Calu3 (cell line): ENCODE data around the gene ZNF417. TPM values are rescaled to one million over a fixed set of nuclear protein-coding genes. Genes with fewer than 3 reads are reported as not detected.
"Not testable (repeated sequence)": the region's sequence is repeated elsewhere in the genome, so short reads cannot be mapped to it uniquely, and the experiment has no call there.

Source experiments
- BruUV-seq: library from RNA; stranded (reverse); fragments of 400-500 nt; replicated peaks from 2 replicates; lab custom pipeline; 2021; lab: Mats Ljungman, UMichigan
- CTCF ChIA-PET: fragments of 300-600 bp; sonication (Branson Sonifier 250); formaldehyde crosslinking; loops from one replicate; lab custom pipeline; 2022; ENCODE audit warnings: antibody characterized with exemption; lab: Charles Lee
- DNase-seq: peaks from one replicate; pipeline ENCODE4 v3.0.0; 2022
- H3K27ac Mint-ChIP-seq: one replicate; pipeline ENCODE4 v1.8.0; 2022; ENCODE audit warnings: mixed read lengths; ENCODE audit not compliant: unreplicated experiment
- H3K27me3 Mint-ChIP-seq: one replicate; pipeline ENCODE4 v1.8.0; 2022; ENCODE audit warnings: mixed read lengths; ENCODE audit not compliant: unreplicated experiment
- H3K36me3 Mint-ChIP-seq: one replicate; pipeline ENCODE4 v1.8.0; 2022; ENCODE audit warnings: mild to moderate bottlenecking, moderate library complexity, mixed read lengths; ENCODE audit not compliant: insufficient read depth, unreplicated experiment
- H3K4me1 Mint-ChIP-seq: one replicate; pipeline ENCODE4 v1.8.0; 2022; ENCODE audit warnings: mild to moderate bottlenecking, low read depth, mixed read lengths; ENCODE audit not compliant: unreplicated experiment
- H3K4me3 Mint-ChIP-seq: one replicate; pipeline ENCODE4 v1.8.0; 2022; ENCODE audit warnings: mild to moderate bottlenecking, low read depth, moderate library complexity, mixed read lengths; ENCODE audit not compliant: unreplicated experiment
- H3K9me3 Mint-ChIP-seq: one replicate; pipeline ENCODE4 v1.8.0; 2022; ENCODE audit warnings: low read depth, mixed read lengths; ENCODE audit not compliant: unreplicated experiment
- CTCF ChIP-seq: fragments of 200-600 bp; IDR thresholded peaks from one replicate; pipeline ENCODE4 v1.8.0; 2022; ENCODE audit warnings: antibody characterized with exemption; ENCODE audit not compliant: unreplicated experiment
- intact Hi-C: fragments of 100-400 bp; cut with micrococcal nuclease; formaldehyde crosslinking; loops from one replicate; pipeline ENCODE4 v1.10.0; 2022; ENCODE audit not compliant: unreplicated experiment
- total RNA-seq: library from RNA; stranded (reverse); gene quantifications from 2 replicates; pipeline ENCODE4 v1.2.3, GENCODE V29; 2022

Gene ZNF417
- total RNA-seq, 1 experiment from 2014 or later = 17.2 TPM

- CTCF ChIA-PET = no interaction called here
- BruUV-seq = no TSS peak
- Mint-ChIP-seq H3K4me1 (no peaks in the 10 kb centered on the region), H3K4me3 (no peak overlapping the region), H3K27me3 (no peaks in the 10 kb centered on the region), H3K9me3 (peaks cover 14% of the 10 kb centered on the region), H3K27ac (no peak overlapping the region), H3K36me3 (no peaks in the 10 kb centered on the region)
- intact Hi-C loops = no loop called here
- TF ChIP-seq CTCF = no peak
- no peak for DNase-seq
Observed at GRCh38 chr19:57903618-57904184, 12.7 kb downstream of the ZNF417 start.

- DNase-seq = no peak
- intact Hi-C loops = no loop called here
- no peak for TF ChIP-seq CTCF
Observed at GRCh38 chr19:57900311-57900710, 16.1 kb downstream of the ZNF417 start.

GRCh38 chr19:57890706-57891105, 25.7 kb downstream of the ZNF417 start:
- H3K27ac Mint-ChIP-seq, DNase-seq, H3K27me3 Mint-ChIP-seq, BruUV-seq, H3K4me3 Mint-ChIP-seq, H3K36me3 Mint-ChIP-seq, intact Hi-C loops, CTCF ChIA-PET, H3K4me1 Mint-ChIP-seq: not testable (repeated sequence)
- peaks cover 21% of the 10 kb centered on the region for H3K9me3 Mint-ChIP-seq

More at GRCh38 chr19:57900311-57900710, 16.1 kb downstream of the ZNF417 start:
- Mint-ChIP-seq H3K4me3 (no peak overlapping the region), H3K27ac (no peak overlapping the region), H3K27me3 (no peaks in the 10 kb centered on the region), H3K4me1 (no peaks in the 10 kb centered on the region), H3K36me3 (no peaks in the 10 kb centered on the region), H3K9me3 (peaks cover 26% of the 10 kb centered on the region)
- BruUV-seq = no TSS peak
- CTCF ChIA-PET = no interaction called here

- no peak for DNase-seq
- CTCF ChIA-PET = no interaction called here
- Mint-ChIP-seq H3K36me3 (no peaks in the 10 kb centered on the region), H3K9me3 (peaks cover 18% of the 10 kb centered on the region), H3K4me1 (no peaks in the 10 kb centered on the region), H3K27me3 (no peaks in the 10 kb centered on the region), H3K4me3 (no peak within 1 kb of the TSS), H3K27ac (no peak within 1 kb of the TSS)
- no TSS peak for BruUV-seq
- no peak for TF ChIP-seq CTCF
- intact Hi-C loops = no loop called here
Observed at GRCh38 chr19:57888560-57889231, 27.7 kb downstream of the ZNF417 start, which contains the start of gene ZNF814. ZNF814 (minus strand) TSS chr19:57889037; CDS start chr19:57888802, 235 bp downstream.

GRCh38 chr19:57888107-57888559, 28.3 kb downstream of the ZNF417 start:
- no peak for DNase-seq
- no peak overlapping the region for H3K4me3 Mint-ChIP-seq
- H3K27me3 Mint-ChIP-seq = no peaks in the 10 kb centered on the region
- peaks cover 18% of the 10 kb centered on the region for H3K9me3 Mint-ChIP-seq
- no peaks in the 10 kb centered on the region for H3K4me1 Mint-ChIP-seq
- no peaks in the 10 kb centered on the region for H3K36me3 Mint-ChIP-seq
- intact Hi-C loops = no loop called here
- no TSS peak for BruUV-seq
- TF ChIP-seq CTCF = no peak
- CTCF ChIA-PET = no interaction called here
- no peak overlapping the region for H3K27ac Mint-ChIP-seq
